GM21447 (cell line): ENCODE results near the gene FOXN1.

Experiments used
- ATAC-seq: cut with Tn5 transposase; IDR thresholded peaks from one replicate; pipeline ENCODE4 v1.9.1; 2021; ENCODE audit not compliant: unreplicated experiment

The FOXN1 gene

GRCh38 chr17:28545141-28545503, 39.0 kb downstream of the FOXN1 start:
- no peak for ATAC-seq

- no peak for ATAC-seq
Measured at GRCh38 chr17:28545787-28546415, 39.8 kb downstream of the FOXN1 start.

GRCh38 chr17:28547096-28547622, 41.0 kb downstream of the FOXN1 start:
- no peak for ATAC-seq

- ATAC-seq: peak; percentile 39
Measured at GRCh38 chr17:28547623-28548416, 41.7 kb downstream of the FOXN1 start.

GRCh38 chr17:28548417-28549130, 42.4 kb downstream of the FOXN1 start:
- ATAC-seq: no peak

GRCh38 chr17:28549236-28550132, 43.3 kb downstream of the FOXN1 start:
- ATAC-seq: peak; percentile 38

- no peak for ATAC-seq
Measured at GRCh38 chr17:28550858-28551257, 44.7 kb downstream of the FOXN1 start.

GRCh38 chr17:28551421-28552175, 45.5 kb downstream of the FOXN1 start:
- peak; percentile 5 for ATAC-seq

GRCh38 chr17:28552176-28552999, 46.2 kb downstream of the FOXN1 start, which contains the start of gene UNC119:
Gene UNC119 (minus strand): TSS chr17:28552624. CDS start chr17:28552557, 67 bp downstream.
- peak; percentile 40 for ATAC-seq

- no peak for ATAC-seq
Measured at GRCh38 chr17:28553000-28553505, 46.9 kb downstream of the FOXN1 start.

- no peak for ATAC-seq
Measured at GRCh38 chr17:28554565-28554964, 48.4 kb downstream of the FOXN1 start.

- no peak for ATAC-seq
Measured at GRCh38 chr17:28555022-28555421, 48.9 kb downstream of the FOXN1 start.

GRCh38 chr17:28563475-28563874, 57.3 kb downstream of the FOXN1 start:
- ATAC-seq: no peak

- ATAC-seq: peak; percentile 37
Measured at GRCh38 chr17:28567604-28568003, 61.5 kb downstream of the FOXN1 start.

- no peak for ATAC-seq
Measured at GRCh38 chr17:28569446-28569845, 63.3 kb downstream of the FOXN1 start.

GRCh38 chr17:28570716-28571360, 64.7 kb downstream of the FOXN1 start:
- ATAC-seq: peak; percentile 26

- peak; percentile 67 for ATAC-seq
Measured at GRCh38 chr17:28571361-28572122, 65.4 kb downstream of the FOXN1 start, which contains the start of gene PIGS. Gene PIGS (minus strand): TSS chr17:28571524. CDS start chr17:28571496, 28 bp downstream.
